OCI-LY1 (cell line): ENCODE data around the gene KLHL26.

ENCODE experiments used
- H2AFZ ChIP-seq: fragments of 200-600 bp; sonication (generic), shearing (Covaris generic); 2 replicates; pipeline ENCODE4 v1.6.0; 2014; ENCODE audit warnings: antibody characterized with exemption, mild to moderate bottlenecking, low read length
- H3F3A ChIP-seq: fragments of 200-600 bp; sonication (generic), shearing (Covaris generic); 2 replicates; pipeline ENCODE4 v1.6.0; 2014; ENCODE audit warnings: mild to moderate bottlenecking, antibody characterized with exemption, low read length, moderate library complexity; ENCODE audit not compliant: insufficient read depth
- H3K27ac ChIP-seq: fragments of 200-600 bp; sonication (generic); 2 replicates; pipeline ENCODE4 v1.5.1; 2014; ENCODE audit warnings: low read length, mixed run types, mild to moderate bottlenecking, low read depth; ENCODE audit not compliant: poor library complexity, severe bottlenecking
- H3K27me3 ChIP-seq: fragments of 200-600 bp; sonication (generic); 2 replicates; pipeline ENCODE4 v1.6.0; 2014; ENCODE audit warnings: antibody characterized with exemption, mild to moderate bottlenecking, low read length, moderate library complexity; ENCODE audit not compliant: insufficient read depth
- H3K36me3 ChIP-seq: fragments of 200-600 bp; sonication (generic); 2 replicates; pipeline ENCODE4 v1.6.1; 2014; ENCODE audit warnings: mild to moderate bottlenecking, antibody characterized with exemption, low read length, moderate library complexity, mixed read lengths; ENCODE audit not compliant: insufficient read depth
- H3K4me1 ChIP-seq: fragments of 200-600 bp; sonication (generic); 2 replicates; pipeline ENCODE4 v1.5.1; 2014; ENCODE audit warnings: mild to moderate bottlenecking, low read length, moderate library complexity; ENCODE audit not compliant: insufficient read depth, severe bottlenecking
- H3K4me2 ChIP-seq: fragments of 200-600 bp; sonication (generic), shearing (Covaris generic); 2 replicates; pipeline ENCODE4 v1.6.1; 2014; ENCODE audit warnings: low read length
- H3K4me3 ChIP-seq: fragments of 200-600 bp; sonication (generic); 2 replicates; pipeline ENCODE4 v1.5.1; 2014; ENCODE audit warnings: low read length, low read depth, mild to moderate bottlenecking, mixed read lengths; ENCODE audit not compliant: poor library complexity, severe bottlenecking
- H3K79me2 ChIP-seq: fragments of 200-600 bp; shearing (Covaris generic); 2 replicates; pipeline ENCODE4 v1.6.1; 2016; ENCODE audit warnings: mixed run types, low read length, mixed read lengths; ENCODE audit not compliant: insufficient read depth
- H3K9ac ChIP-seq: fragments of 200-600 bp; sonication (generic), shearing (Covaris generic); 2 replicates; pipeline ENCODE4 v1.6.1; 2014; ENCODE audit warnings: mild to moderate bottlenecking, low read length, mixed read lengths
- H3K9me2 ChIP-seq: fragments of 200-600 bp; sonication (generic), shearing (Covaris generic); 2 replicates; pipeline ENCODE4 v1.6.1; 2014; ENCODE audit warnings: low read depth, mild to moderate bottlenecking, low read length, mixed read lengths
- H3K9me3 ChIP-seq: fragments of 200-600 bp; shearing (Covaris generic); 2 replicates; pipeline ENCODE4 v1.6.1; 2014; ENCODE audit warnings: low read length, mixed read lengths
- H4K20me1 ChIP-seq: fragments of 200-600 bp; sonication (generic), shearing (Covaris generic); 2 replicates; pipeline ENCODE4 v1.6.0; 2016; ENCODE audit warnings: mild to moderate bottlenecking, low read length; ENCODE audit not compliant: insufficient read depth
- EZH2 ChIP-seq: fragments of 200-600 bp; sonication (generic), shearing (Covaris generic); IDR thresholded peaks from 2 replicates; pipeline ENCODE4 v1.8.0; 2017; ENCODE audit warnings: borderline replicate concordance, mixed run types, mild to moderate bottlenecking, antibody characterized with exemption, low read length, moderate library complexity, mixed read lengths
- TF ChIP-seq, protein P1 (sequence below): fragments of 200-600 bp; sonication (generic), shearing (Covaris generic); IDR thresholded peaks from 2 replicates; pipeline ENCODE4 v1.5.1; 2017; ENCODE audit warnings: mild to moderate bottlenecking, antibody characterized with exemption, low read length, moderate library complexity, mixed read lengths

The KLHL26 gene

DNA sequence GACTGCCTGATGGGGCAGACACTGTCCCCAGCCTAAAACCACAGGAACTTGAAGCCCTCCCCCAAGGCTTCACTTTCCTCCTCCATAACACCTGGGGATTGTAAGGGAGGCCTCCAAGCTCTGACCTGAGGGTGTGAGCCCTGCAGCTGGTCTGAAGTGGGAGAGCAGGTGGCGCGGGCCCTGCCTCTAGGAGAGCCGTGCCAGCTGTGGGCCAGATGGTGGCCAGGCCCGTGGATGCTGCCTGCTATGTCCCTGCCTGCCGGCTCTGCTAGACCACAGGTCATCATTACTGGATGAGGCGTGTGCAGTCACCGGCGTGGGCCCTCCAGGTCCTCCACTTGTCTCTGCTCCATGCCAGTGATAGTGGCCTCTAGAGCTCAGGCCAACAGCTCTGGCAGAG, 3.5 kb upstream of the KLHL26 start:
- H3K27ac ChIP-seq: no peak overlapping the region
- H3K4me3 ChIP-seq: no peak overlapping the region
- H3K9me2 ChIP-seq: no peaks in the 10 kb centered on the region
- H3F3A ChIP-seq: no peaks in the 10 kb centered on the region
- 0 out of 2 replicates have a peak, but pooled peaks cover 11% of the 10 kb centered on the region for H3K27me3 ChIP-seq
- H2AFZ ChIP-seq: no peak overlapping the region
- H3K4me1 ChIP-seq: peaks cover 13% of the 10 kb centered on the region
- H3K9ac ChIP-seq: no peak overlapping the region
- no peaks in the 10 kb centered on the region for H3K79me2 ChIP-seq
- TF ChIP-seq, protein P1, sequence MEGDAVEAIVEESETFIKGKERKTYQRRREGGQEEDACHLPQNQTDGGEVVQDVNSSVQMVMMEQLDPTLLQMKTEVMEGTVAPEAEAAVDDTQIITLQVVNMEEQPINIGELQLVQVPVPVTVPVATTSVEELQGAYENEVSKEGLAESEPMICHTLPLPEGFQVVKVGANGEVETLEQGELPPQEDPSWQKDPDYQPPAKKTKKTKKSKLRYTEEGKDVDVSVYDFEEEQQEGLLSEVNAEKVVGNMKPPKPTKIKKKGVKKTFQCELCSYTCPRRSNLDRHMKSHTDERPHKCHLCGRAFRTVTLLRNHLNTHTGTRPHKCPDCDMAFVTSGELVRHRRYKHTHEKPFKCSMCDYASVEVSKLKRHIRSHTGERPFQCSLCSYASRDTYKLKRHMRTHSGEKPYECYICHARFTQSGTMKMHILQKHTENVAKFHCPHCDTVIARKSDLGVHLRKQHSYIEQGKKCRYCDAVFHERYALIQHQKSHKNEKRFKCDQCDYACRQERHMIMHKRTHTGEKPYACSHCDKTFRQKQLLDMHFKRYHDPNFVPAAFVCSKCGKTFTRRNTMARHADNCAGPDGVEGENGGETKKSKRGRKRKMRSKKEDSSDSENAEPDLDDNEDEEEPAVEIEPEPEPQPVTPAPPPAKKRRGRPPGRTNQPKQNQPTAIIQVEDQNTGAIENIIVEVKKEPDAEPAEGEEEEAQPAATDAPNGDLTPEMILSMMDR: no peak
- TF ChIP-seq EZH2: no peak
- no peaks in the 10 kb centered on the region for H3K36me3 ChIP-seq
- no peak overlapping the region for H3K4me2 ChIP-seq
- H3K9me3 ChIP-seq: no peaks in the 10 kb centered on the region
- H4K20me1 ChIP-seq: no peaks in the 10 kb centered on the region

DNA sequence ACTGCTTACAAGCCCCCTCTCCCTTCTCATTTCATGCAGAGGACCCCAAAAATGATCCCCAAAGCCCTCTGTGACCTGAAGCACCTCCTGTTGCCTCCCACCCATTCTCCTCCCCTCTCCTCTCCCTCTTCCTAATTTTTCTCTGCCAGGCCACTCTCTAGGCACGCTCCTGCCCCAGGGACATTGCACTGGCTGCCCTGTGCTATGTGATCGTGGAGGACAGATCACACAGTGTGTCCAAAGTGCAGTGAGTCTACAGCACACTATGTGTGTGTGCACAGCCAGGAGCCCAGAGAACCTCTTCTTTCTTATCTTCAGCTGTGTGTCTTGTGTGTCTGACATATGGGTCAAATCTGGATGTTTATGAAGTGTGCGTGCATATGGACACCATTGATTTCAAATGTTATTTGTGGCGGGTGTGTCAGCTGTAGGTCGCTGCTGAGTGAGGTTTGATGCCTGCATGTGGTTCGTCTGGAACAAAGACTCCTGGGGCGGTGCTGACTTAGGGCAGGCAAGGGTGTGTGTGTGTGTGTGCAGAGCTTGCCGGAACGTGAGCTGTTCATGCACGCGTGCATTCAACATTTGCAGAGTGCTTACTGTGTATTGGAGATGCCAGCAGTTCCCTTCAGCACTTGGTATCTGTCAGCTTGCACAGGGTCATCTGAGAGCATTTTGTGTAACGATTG, 2.1 kb upstream of the KLHL26 start:
- H3K79me2 ChIP-seq: no peaks in the 10 kb centered on the region
- H3K27me3 ChIP-seq: 0 out of 2 replicates have a peak, but pooled peaks cover 6% of the 10 kb centered on the region
- H3K4me1 ChIP-seq: peaks cover 13% of the 10 kb centered on the region
- no peak overlapping the region for H2AFZ ChIP-seq
- no peaks in the 10 kb centered on the region for H3K9me3 ChIP-seq
- no peaks in the 10 kb centered on the region for H3F3A ChIP-seq
- H3K9me2 ChIP-seq: no peaks in the 10 kb centered on the region
- H3K27ac ChIP-seq: no peak overlapping the region
- no peak overlapping the region for H3K9ac ChIP-seq
- TF ChIP-seq EZH2: no peak
- TF ChIP-seq, protein P1: no peak
- H3K36me3 ChIP-seq: no peaks in the 10 kb centered on the region
- no peak overlapping the region for H3K4me3 ChIP-seq
- H4K20me1 ChIP-seq: no peaks in the 10 kb centered on the region
- H3K4me2 ChIP-seq: no peak overlapping the region

DNA sequence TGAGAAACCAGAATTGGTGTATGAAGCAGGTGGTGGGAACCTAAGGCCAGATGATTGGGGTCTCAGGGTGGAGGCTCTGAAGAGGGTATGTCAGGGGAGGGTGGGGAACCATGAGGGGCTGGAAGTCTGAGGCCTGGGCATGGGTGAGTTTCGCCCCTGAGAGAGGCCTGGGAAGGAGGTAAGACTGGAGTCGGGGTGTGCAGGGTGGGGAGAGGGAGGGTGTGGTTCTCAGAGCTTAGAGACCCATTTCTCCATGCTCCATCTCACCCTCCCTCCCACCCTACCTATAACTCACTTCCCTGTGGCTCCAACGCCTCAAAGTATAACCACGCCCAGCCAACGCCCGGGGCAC, 1.0 kb upstream of the KLHL26 start:
- Histone ChIP-seq H2AFZ (no peak overlapping the region), H3K4me1 (peaks cover 13% of the 10 kb centered on the region), H3K27me3 (0 out of 2 replicates have a peak, but pooled peaks cover 6% of the 10 kb centered on the region), H3K36me3 (no peaks in the 10 kb centered on the region), H3F3A (no peaks in the 10 kb centered on the region), H3K4me3 (no peak overlapping the region), H3K27ac (no peak overlapping the region), H4K20me1 (no peaks in the 10 kb centered on the region), H3K4me2 (peak overlapping the region; percentile 29; the same call in 1 of the 2 replicates), H3K9me3 (no peaks in the 10 kb centered on the region), H3K9ac (no peak overlapping the region), H3K79me2 (no peaks in the 10 kb centered on the region), H3K9me2 (no peaks in the 10 kb centered on the region)
- TF ChIP-seq, protein P1: no peak
- TF ChIP-seq EZH2: no peak
